ENCODE measurements around the gene SIX2.

Gene SIX2

DNA sequence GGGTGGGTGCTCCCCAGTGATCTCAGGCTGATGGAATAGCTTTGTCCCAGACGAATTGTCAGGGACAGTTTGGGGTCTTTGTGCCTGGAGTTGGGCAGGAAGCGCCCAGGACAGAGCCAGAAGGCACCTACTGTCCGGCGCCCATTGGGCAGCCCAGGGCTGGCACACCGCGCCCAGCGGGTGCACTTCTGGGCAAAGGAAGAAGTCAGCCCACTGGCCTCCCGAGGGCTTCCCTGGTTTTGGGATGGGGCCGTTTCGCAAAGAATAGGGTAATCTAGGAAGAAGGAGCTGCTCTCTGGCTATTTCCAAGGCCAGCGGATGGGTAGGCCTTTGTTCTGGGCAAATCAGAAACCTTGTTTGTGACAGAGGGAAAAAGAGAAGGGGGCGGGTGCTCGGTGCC, 3.5 kb upstream of the SIX2 start:
- in situ Hi-C loops (cut with HindIII; ENCODE audit: low pct_unique_long_range_greater_than_20kb, low sequenced_read_pairs), result no loop called here
- DNase-seq (ENCODE audit: low read depth in 1 of 2, low spot score in 1 of 2), result no peak
- no peak for TF ChIP-seq JUND (IDR thresholded peaks at IDR 0.05; ENCODE audit: low read depth)

DNA sequence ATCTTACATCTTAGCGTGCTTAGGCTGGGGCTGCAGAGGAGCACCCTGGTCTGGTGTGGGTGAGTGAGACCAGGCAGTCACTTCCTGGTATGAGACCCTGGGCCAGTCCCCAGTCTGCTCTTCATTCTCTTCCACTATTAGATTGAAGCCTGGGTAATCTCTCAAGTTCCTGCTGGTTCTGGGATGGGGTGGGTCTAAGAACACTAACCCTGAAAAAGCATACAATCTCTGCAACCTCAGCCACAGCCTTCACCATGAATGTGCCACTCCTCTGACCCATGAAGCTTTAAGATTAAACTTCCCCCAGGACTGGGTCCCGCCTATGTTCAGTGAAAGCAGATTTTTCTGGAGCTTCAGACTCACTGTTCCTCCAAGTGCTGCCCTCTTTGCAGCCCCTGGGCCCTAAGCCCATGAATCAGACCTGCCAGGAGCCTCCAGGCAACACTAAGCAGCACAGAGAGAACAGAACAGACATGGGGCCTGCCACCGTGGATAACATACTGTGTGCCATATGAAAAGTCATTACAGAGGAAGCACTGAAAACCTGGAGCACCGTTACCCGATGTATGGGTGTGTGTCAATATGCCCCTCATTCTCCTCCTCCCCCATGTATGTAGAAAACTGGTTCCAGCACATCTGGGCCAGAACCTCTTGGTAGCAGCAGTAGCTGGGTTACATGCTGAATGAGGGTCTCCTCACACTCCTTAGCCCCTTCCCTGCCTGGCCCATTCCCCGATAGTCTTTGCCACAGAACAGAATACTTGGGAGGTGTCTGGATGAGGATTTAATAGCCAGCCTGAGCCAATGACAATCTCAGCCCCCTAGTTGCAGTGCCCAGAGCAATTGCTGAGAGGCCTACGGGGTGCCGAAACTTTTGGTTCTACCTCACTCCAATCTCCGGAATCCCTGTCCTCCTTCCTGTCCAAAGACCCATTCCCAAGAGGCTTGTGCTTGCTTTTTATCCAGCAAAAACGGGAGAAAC, 2.7 kb upstream of the SIX2 start:
- no peak for DNase-seq (ENCODE audit: low read depth in 1 of 2, low spot score in 1 of 2)
- TF ChIP-seq JUND (IDR thresholded peaks at IDR 0.05; ENCODE audit: low read depth), result no peak
- in situ Hi-C loops (cut with HindIII; ENCODE audit: low pct_unique_long_range_greater_than_20kb, low sequenced_read_pairs), result no loop called here

DNA sequence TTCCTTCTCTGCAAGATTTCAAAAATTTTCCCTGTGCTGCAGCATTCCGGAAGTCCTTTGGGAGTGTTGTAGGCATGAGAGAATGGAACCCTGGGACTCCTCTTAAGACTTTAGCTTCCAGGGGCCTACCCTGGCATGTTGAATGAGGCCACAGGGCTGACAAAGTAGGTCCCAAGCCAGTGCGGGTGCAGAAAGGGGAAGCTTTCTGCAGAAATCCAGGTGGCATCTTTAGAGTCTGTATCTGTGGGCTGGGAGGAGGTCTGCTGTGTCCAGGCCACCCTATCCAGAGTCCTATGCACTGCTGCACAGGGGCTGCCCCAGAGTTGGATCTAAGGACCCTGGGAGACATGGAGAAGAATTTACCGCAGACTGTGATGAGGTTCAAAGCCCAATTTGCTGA, 1.9 kb upstream of the SIX2 start:
- DNase-seq (ENCODE audit: low read depth in 1 of 2, low spot score in 1 of 2), result no peak
- no peak for TF ChIP-seq JUND (IDR thresholded peaks at IDR 0.05; ENCODE audit: low read depth)
- in situ Hi-C loops (cut with HindIII; ENCODE audit: low pct_unique_long_range_greater_than_20kb, low sequenced_read_pairs), result no loop called here

DNA sequence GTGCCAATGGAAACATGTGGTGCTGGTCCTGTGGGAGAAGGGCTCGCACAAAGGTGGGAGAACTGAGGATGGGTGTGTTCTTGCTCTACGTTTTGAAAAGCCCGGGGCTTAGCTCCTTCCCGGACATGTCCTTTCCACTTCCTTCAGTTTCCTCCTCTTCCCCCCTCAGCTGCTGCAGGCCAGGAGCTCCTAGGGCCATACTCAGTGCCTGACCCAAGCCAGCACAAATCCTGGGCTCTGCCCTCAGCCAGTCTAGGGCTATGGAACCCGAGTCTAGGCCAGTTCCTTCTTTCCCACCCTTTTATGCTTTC, 1.4 kb upstream of the SIX2 start:
- DNase-seq (ENCODE audit: low read depth in 1 of 2, low spot score in 1 of 2), result peak; percentile 4 to 37
- TF ChIP-seq JUND (IDR thresholded peaks at IDR 0.05; ENCODE audit: low read depth), result no peak
- in situ Hi-C loops (cut with HindIII; ENCODE audit: low pct_unique_long_range_greater_than_20kb, low sequenced_read_pairs), result no loop called here

DNA sequence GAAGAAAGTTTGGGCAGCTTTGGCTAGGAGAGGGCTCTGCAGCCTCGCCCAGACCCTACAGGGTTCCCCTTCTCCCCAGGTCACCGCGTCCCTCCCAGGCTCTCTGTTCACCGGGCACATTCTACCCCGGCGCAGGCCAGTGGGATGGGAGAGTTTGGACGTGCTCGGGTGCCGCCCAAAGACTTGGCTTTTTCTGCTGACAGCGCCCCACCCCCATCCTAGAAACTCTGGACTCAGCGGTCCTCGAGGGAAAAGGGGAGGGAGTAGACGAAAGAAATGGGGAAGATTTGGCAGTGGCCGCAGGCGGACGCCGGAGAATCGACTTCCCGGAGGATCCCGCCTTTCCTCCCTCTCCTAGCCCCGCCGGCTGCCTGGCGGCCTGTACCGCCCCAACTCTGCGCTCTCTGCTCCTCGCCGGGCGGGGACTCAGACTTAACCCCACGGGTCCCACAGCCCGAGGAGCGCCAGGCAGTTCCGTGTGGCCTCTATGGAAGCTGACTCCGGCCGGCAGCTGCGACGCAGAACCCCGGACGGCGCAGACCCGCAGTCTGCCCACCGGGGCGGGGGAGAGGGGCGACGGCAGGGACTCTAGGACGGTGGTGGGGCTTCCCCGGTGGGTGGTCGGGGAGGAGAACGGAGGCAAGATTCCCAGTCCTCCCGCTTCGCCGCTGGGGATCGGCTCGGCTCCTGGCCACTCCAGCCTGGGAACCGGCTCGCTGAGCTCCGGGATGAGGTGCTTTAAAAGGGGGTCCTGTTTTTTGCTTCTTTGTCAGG, 863 bp upstream of the SIX2 start:
- DNase-seq (ENCODE audit: low read depth in 1 of 2, low spot score in 1 of 2), result peak; percentile 80 to 90
- TF ChIP-seq JUND (IDR thresholded peaks at IDR 0.05; ENCODE audit: low read depth), result no peak
- in situ Hi-C loops (cut with HindIII; ENCODE audit: low pct_unique_long_range_greater_than_20kb, low sequenced_read_pairs), result no loop called here

DNA sequence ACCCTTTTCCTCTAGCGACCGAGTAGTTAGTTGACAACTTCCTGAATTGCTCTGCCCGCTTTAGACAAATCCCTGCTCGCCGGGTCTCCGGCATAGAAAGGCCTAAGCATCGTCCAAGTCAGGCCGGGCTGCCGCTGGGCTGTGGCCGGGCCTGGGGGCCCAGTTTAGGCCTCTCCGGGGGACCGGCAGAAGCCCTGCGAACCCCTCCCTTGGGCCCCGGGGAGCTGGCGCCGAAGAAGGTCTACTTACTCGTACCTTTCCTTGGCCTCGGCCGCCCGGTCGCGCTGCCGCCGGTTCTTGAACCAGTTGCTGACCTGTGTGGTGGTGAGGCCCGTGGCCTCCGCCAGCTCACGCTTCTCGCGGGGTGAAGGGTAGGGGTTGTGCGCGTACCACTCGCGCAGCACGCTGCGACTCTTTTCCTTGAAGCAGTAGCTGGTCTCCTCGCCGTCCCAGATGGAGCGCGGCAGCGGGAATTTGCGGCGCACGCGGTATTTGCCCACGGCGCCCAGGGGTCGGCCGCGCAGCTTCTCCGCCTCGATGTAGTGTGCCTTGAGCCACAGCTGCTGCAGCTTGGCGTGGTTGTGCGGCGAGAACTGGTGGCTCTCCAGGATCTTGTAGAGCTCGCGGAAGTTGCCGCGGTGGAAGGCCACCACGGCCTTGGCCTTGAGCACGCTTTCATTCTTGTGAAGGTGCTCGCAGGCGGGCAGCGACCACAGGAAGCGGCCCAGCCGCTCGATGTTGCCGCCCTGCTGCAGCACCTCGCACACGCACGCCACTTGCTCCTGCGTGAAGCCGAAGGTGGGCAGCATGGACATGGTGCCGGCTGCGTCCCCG, 739 bp downstream of the SIX2 start:
- in situ Hi-C loops (cut with HindIII; ENCODE audit: low pct_unique_long_range_greater_than_20kb, low sequenced_read_pairs), result no loop called here
- no peak for TF ChIP-seq JUND (IDR thresholded peaks at IDR 0.05; ENCODE audit: low read depth)

DNA sequence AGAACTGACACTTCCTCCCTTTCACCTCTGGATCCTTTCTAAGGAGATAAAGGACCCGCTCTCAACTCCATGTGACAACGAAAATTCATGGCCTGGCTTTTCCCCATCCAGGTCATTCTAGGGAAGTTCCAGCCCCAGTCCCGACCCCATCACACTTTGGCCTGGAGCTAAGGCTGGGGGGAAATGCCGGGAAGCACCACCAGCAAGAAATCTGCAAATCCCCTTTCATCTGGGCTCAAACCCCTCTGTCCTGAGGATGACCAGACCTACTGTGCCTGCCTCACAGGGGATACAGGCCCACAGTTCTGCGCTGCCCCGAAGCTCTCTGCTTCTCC, 1.3 kb downstream of the SIX2 start:
- no peak for TF ChIP-seq JUND (IDR thresholded peaks at IDR 0.05; ENCODE audit: low read depth)
- DNase-seq (ENCODE audit: low read depth in 1 of 2, low spot score in 1 of 2), result no peak
- in situ Hi-C loops (cut with HindIII; ENCODE audit: low pct_unique_long_range_greater_than_20kb, low sequenced_read_pairs), result no loop called here

More for the DNA sequence above, 739 bp downstream of the SIX2 start:
- DNase-seq (ENCODE audit: low read depth in 1 of 2, low spot score in 1 of 2), result no peak

DNA sequence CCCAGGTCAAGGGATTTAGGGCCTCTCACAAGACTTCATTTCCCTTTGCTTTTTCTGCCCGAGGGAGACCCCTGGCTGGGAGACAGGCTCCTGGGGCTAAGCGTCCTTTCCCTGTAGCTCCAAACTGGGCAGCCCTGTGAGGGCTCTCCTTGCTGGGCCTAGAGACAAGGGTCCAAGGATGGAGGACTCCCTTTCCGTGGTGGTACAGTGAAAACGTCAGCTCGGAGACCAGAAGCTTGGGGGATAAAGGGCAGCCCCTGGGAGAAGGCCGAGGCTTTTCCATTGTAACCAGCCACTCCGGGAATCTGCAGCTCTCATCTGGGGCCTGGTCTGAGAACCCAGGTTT, 2.3 kb downstream of the SIX2 start:
- in situ Hi-C loops (cut with HindIII; ENCODE audit: low pct_unique_long_range_greater_than_20kb, low sequenced_read_pairs), result no loop called here
- DNase-seq (ENCODE audit: low read depth in 1 of 2, low spot score in 1 of 2), result no peak
- TF ChIP-seq JUND (IDR thresholded peaks at IDR 0.05; ENCODE audit: low read depth), result no peak

DNA sequence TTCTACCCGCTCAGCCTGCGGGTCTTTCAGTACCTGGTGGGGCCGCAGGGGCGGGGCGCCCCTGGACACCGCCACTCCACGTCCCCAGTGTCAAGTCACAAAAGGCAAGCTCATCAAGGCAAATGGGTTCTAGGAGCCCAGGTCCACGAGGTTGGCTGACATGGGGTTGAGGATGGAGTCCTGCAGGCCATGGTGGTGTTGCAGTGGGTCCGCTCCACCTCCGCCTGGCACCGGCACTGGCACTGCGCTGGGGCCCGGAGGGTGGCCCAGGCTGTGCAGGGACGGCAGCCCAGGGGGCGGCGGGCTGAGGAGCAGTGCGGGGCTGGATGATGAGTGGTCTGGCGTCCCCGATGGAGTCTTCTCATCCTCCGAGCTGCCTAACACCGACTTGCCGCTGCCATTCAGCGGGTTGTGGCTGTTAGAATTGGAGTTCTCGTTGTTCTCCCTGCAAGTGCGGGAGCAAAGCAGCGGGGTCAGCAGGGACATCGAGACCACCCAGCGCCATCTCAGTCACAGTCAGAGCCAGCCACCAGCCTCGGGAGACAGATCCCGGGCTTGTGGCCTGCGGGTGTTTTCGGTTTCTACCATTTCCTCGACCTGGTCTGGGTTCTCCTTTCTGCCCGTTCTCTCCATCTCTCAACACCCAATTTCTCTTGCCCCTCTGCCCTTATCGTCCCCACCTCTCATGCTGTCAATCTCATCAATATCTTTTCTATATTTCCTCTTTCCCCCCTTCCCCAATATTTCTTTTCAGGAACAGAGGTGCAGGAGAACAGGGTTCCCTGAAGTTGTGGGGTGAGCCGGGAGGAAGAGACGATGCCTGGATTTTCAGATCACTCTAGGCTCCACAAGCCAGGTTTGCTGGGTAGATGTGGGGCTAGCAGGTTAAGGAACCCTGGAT, 3.0 kb downstream of the SIX2 start:
- in situ Hi-C loops (cut with HindIII; ENCODE audit: low pct_unique_long_range_greater_than_20kb, low sequenced_read_pairs), result no loop called here
- no peak for TF ChIP-seq JUND (IDR thresholded peaks at IDR 0.05; ENCODE audit: low read depth)
- DNase-seq (ENCODE audit: low read depth in 1 of 2, low spot score in 1 of 2), result no peak

DNA sequence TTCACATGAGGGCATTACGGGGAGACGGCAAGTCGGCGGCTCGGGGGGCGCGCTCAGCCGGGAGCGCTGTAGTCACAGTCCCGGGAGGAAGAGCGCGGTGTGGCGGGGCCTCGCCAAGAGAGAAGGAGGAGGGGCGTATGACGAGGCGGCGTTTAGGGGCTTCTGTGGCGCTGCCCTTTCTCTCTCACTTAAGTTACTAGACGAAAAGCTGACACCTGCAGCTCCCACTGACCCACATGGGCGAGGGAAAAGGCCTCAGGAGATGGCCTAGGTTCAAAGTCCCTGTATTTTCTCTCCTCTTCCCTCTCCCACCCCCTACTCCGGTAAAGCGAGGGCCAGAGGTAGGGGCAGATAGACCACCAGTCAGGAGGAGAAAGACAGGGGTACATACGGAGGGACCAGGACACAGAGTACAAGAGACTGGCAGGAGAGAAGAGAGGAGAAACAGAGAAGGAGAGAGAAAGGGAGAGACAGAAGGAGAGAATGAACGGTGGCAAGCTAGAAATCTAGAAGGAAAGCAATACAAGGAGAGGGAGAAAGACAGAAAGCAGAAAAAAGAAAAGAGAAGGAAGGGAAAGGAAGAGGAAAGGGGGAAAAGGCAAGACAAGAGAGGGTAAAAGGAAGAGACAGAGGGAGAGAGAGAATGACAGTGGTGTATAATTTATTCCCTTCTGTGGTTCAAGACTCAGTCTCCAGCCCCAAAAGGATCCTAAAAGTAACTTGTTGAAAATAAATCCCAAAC, 3.8 kb downstream of the SIX2 start:
- in situ Hi-C loops (cut with HindIII; ENCODE audit: low pct_unique_long_range_greater_than_20kb, low sequenced_read_pairs), result no loop called here
- TF ChIP-seq JUND (IDR thresholded peaks at IDR 0.05; ENCODE audit: low read depth), result no peak
- DNase-seq (ENCODE audit: low read depth in 1 of 2, low spot score in 1 of 2), result no peak

DNA sequence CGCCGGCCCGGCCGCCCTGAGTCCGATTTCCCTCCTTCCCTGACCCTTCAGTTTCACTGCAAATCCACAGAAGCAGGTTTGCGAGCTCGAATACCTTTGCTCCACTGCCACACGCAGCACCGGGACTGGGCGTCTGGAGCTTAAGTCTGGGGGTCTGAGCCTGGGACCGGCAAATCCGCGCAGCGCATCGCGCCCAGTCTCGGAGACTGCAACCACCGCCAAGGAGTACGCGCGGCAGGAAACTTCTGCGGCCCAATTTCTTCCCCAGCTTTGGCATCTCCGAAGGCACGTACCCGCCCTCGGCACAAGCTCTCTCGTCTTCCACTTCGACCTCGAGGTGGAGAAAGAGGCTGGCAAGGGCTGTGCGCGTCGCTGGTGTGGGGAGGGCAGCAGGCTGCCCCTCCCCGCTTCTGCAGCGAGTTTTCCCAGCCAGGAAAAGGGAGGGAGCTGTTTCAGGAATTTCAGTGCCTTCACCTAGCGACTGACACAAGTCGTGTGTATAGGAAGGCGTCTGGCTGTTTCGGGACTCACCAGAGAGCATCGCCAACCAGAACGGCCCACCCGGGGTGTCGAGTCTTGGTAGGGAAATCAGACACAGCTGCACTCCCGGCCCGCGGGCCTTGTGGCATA, 4.6 kb downstream of the SIX2 start:
- TF ChIP-seq JUND (IDR thresholded peaks at IDR 0.05; ENCODE audit: low read depth), result no peak
- in situ Hi-C loops (cut with HindIII; ENCODE audit: low pct_unique_long_range_greater_than_20kb, low sequenced_read_pairs), result no loop called here
- no peak for DNase-seq (ENCODE audit: low read depth in 1 of 2, low spot score in 1 of 2)

Data from T47D (cell line).